Spleen (tissue), 7 donors: Measurements from ENCODE around the gene MLLT10.

Experiments used
- CTCF ChIP-seq, 11 experiments: fragments of 200-600 bp in 7 of 11; fragments of 450-650 bp in 4 of 11; sonication (generic) in 4 of 11; IDR thresholded peaks in 8 of 11; conservative IDR thresholded peaks in 3 of 11; 1 replicate in 7 of 11; 2 replicates in 4 of 11; pipeline versions ENCODE4 v1.4.0 to v1.8.0; 2016 to 2021; ENCODE audit warnings: antibody characterized with exemption in 11 of 11, inconsistent platforms in 4 of 11, mild to moderate bottlenecking in 1 of 11
- POLR2A ChIP-seq, 3 donors: fragments of 450-650 bp; IDR thresholded peaks; one replicate each; pipeline ENCODE4 v1.5.1; 2017; ENCODE audit warnings: antibody characterized with exemption in 3 of 3, mild to moderate bottlenecking in 1 of 3
- POLR2AphosphoS5 ChIP-seq, 3 donors: sonication (generic); formaldehyde crosslinking; IDR thresholded peaks; one replicate each; pipeline ENCODE4 v1.5.1; 2017; ENCODE audit warnings: antibody characterized with exemption in 3 of 3
- donor health status: DM: no; HTN: no; CAD: no; lungs with moderate emphysema.
- donor health status: DM: no; HTN: no; CAD: no.
- donor health status: DM: no; HTN: no; CAD: no.

GRCh38 chr10:21496343-21497176 lies 37.5 kb upstream of the MLLT10 start:
- TF ChIP-seq POLR2AphosphoS5 (IDR thresholded peaks at IDR 0.05) (no peak), CTCF (IDR thresholded peaks at IDR 0.05 in 8 of 11, conservative IDR thresholded peaks at IDR 0.05 in 3 of 11) (peak in 6 of 11 experiments; percentile 14 to 33 (median 24)), POLR2A (IDR thresholded peaks at IDR 0.05) (no peak)
